Caki2 (cell line): ENCODE results near the gene HSPBP1. TPM values are rescaled to one million over a fixed set of nuclear protein-coding genes. Genes with fewer than 3 reads are reported as not detected.
"Not testable (repeated sequence)": the region's sequence is repeated elsewhere in the genome, so short reads cannot be mapped to it uniquely, and the experiment has no call there.

ENCODE experiments used
- DNase-seq: peaks from one replicate; pipeline ENCODE4 v3.0.0-alpha.2; 2015; ENCODE audit warnings: low read depth
- in situ Hi-C: cut with HindIII; loops from 2 replicates; pipeline ENCODE4 v1.10.0; 2016; ENCODE audit warnings: low sequenced_read_pairs, low pct_unique_long_range_greater_than_20kb, mixed read lengths
- total RNA-seq: library from RNA; depleted of rRNA; stranded (reverse); fragments of >200 nt; shearing (Covaris generic); gene quantifications from 2 replicates; pipeline ENCODE4 v1.2.3, GENCODE V29; 2014; ENCODE audit warnings: low replicate concordance

HSPBP1 gene
- total RNA-seq, 1 experiment from 2014 or later = 145 TPM

GRCh38 chr19:55229145-55229788 lies 50.6 kb downstream of the HSPBP1 start:
- no peak for DNase-seq
- in situ Hi-C loops = no loop called here

GRCh38 chr19:55228403-55229031 lies 51.4 kb downstream of the HSPBP1 start, which contains the start of gene TMEM86B:
TSS of gene TMEM86B (minus strand) at chr19:55228763. CDS start at chr19:55228741, 22 bp downstream.
- in situ Hi-C loops = no loop called here
- DNase-seq = no peak

GRCh38 chr19:55228015-55228391 lies 51.9 kb downstream of the HSPBP1 start:
- no peak for DNase-seq
- in situ Hi-C loops = no loop called here

- no peak for DNase-seq
- in situ Hi-C loops = no loop called here
Observed at GRCh38 chr19:55227241-55228014, 52.5 kb downstream of the HSPBP1 start.

GRCh38 chr19:55226788-55227187 lies 53.1 kb downstream of the HSPBP1 start:
- DNase-seq = no peak
- in situ Hi-C loops = no loop called here

GRCh38 chr19:55226273-55226672 lies 53.6 kb downstream of the HSPBP1 start:
- in situ Hi-C loops = no loop called here
- DNase-seq = no peak

- DNase-seq = no peak
- in situ Hi-C loops = no loop called here
Observed at GRCh38 chr19:55225415-55225958, 54.4 kb downstream of the HSPBP1 start.

- in situ Hi-C loops, DNase-seq: not testable (repeated sequence)
Observed at GRCh38 chr19:55224679-55225414, 55.1 kb downstream of the HSPBP1 start.

GRCh38 chr19:55224038-55224665 lies 55.8 kb downstream of the HSPBP1 start:
- in situ Hi-C loops = no loop called here

GRCh38 chr19:55223291-55224037 lies 56.4 kb downstream of the HSPBP1 start:
- no peak for DNase-seq

More at GRCh38 chr19:55224038-55224665, 55.8 kb downstream of the HSPBP1 start:
- DNase-seq = no peak

GRCh38 chr19:55220525-55220924 lies 59.4 kb downstream of the HSPBP1 start:
- peak; percentile 39 for DNase-seq
- in situ Hi-C loops = no loop called here

More at GRCh38 chr19:55223291-55224037, 56.4 kb downstream of the HSPBP1 start:
- in situ Hi-C loops = no loop called here

- in situ Hi-C loops = no loop called here
Observed at GRCh38 chr19:55216461-55217198, 63.3 kb downstream of the HSPBP1 start.

GRCh38 chr19:55213547-55213946 lies 66.4 kb downstream of the HSPBP1 start:
- in situ Hi-C loops = no loop called here
- no peak for DNase-seq

More at GRCh38 chr19:55216461-55217198, 63.3 kb downstream of the HSPBP1 start:
- peak; percentile 96 for DNase-seq

GRCh38 chr19:55212447-55212846 lies 67.5 kb downstream of the HSPBP1 start:
- in situ Hi-C loops = no loop called here
- DNase-seq = no peak
